ENCODE measurements around the gene ACIN1.
A peak's percentile ranks its signal among the peaks of the same experiment; 100 is the strongest.
"Not testable (repeated sequence)": the region's sequence is repeated elsewhere in the genome, so short reads cannot be mapped to it uniquely, and the experiment has no call there.

Gene ACIN1

GRCh38 chr14:23110579-23111365, 15.8 kb upstream of the ACIN1 start:
- DNase-seq = no peak
- intact Hi-C loops (cut with DNase I) = no loop called here

DNA sequence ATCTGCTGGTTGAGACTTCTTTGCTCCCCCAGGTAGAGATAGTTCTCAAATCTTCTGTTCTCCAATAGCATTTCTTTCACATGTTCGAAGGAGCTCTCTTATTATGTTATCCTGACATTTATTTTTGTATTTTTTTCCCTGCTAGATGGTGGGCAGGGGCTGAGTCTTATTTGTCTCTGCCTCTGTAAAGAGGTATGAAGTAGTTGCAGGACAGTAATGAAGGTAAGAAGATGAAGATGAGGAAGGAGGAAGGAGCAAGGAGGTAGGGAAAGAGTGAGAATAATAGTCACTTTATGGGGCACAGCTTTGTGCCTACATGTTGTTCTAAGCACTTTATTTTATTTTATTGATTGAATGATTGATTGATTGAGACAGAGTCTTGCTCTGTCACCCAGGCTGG, 14.8 kb upstream of the ACIN1 start:
- intact Hi-C loops (cut with DNase I) = no loop called here
- DNase-seq = no peak

DNA sequence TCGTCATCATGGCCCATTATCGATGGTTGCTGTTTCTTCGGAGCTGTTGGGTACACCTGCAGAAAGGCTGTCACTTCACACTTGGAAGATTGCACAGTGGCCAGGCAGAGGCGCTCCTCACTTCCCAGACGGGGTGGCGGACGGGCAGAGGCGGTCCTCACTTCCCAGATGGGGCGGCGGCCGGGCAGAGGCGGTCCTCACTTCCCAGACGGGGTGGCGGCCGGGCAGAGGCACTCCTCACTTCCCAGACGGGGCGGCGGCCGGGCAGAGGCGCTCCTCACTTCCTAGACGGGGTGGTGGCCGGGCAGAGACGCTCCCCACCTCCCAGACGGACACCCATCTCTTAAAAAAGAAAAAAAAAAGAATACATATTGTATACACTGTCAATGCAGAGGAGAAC, 13.2 kb upstream of the ACIN1 start:
- intact Hi-C loops (cut with DNase I) = not testable (repeated sequence)
- DNase-seq = peak in 1 of 10 donors; percentile 59

GRCh38 chr14:23107620-23108019, 12.7 kb upstream of the ACIN1 start:
- DNase-seq; intact Hi-C loops (cut with DNase I): not testable (repeated sequence)

- peak in 1 of 10 donors; percentile 35 for DNase-seq
- intact Hi-C loops (cut with DNase I) = no loop called here
Measured at GRCh38 chr14:23106747-23107045, 11.8 kb upstream of the ACIN1 start.

DNA sequence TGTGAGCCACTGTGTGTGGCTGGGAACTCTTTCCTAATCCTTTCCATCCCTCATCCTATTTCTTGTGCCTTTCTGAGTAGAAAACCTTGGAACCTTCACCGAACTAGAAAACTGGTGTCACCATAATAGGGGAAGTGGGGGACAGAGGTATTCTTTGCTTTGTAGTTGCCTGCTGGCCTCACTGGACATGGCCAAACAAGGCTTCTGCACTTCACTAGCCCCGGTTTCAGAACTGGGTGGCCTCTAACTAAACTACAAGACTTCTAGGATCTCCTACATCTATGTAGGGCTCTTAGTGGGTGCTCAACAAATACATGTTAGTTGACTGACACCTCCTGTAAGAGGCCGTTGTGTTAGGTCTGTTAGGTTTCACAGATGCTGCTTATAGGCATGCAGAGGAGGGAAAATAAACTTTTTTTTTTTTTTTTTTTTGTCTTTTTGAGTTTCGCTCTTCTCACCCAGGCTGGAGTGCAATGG, 10.4 kb upstream of the ACIN1 start:
- DNase-seq = no peak
- intact Hi-C loops (cut with DNase I) = no loop called here

GRCh38 chr14:23104591-23105347, 9.8 kb upstream of the ACIN1 start, which contains the start of gene CIROP:
CIROP (minus strand) TSS chr14:23104989; CDS start chr14:23104920, 69 bp downstream.
- DNase-seq = no peak
- intact Hi-C loops (cut with DNase I) = no loop called here

- DNase-seq = no peak
Measured at GRCh38 chr14:23104070-23104590, 9.2 kb upstream of the ACIN1 start.

DNA sequence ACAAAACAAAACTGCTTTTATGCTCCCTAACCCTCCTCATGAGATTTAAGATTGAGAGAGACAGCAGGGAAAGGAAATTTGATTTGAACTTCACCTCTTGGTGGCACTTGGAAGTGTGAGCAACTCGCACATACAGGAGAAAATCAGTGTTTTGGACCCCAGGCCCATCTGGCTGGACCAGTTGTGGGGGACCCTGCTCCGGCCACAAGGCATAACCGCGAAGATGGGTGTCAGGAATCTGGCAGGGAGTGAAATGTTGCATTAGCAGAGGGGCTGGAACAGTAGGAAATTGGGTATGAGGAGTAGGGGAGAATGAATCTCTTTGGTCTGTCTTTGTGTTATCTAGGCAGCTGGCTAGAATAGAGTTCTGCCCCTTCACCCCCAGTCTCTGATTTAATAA, 8.6 kb upstream of the ACIN1 start:
- intact Hi-C loops (cut with DNase I) = no loop called here
- no peak for DNase-seq

More at GRCh38 chr14:23104070-23104590, 9.2 kb upstream of the ACIN1 start:
- intact Hi-C loops (cut with DNase I) = no loop called here

GRCh38 chr14:23102801-23103200, 7.9 kb upstream of the ACIN1 start:
- intact Hi-C loops (cut with DNase I) = no loop called here
- peak in 3 of 10 donors; percentile 23 to 90 (median 59) for DNase-seq

DNA sequence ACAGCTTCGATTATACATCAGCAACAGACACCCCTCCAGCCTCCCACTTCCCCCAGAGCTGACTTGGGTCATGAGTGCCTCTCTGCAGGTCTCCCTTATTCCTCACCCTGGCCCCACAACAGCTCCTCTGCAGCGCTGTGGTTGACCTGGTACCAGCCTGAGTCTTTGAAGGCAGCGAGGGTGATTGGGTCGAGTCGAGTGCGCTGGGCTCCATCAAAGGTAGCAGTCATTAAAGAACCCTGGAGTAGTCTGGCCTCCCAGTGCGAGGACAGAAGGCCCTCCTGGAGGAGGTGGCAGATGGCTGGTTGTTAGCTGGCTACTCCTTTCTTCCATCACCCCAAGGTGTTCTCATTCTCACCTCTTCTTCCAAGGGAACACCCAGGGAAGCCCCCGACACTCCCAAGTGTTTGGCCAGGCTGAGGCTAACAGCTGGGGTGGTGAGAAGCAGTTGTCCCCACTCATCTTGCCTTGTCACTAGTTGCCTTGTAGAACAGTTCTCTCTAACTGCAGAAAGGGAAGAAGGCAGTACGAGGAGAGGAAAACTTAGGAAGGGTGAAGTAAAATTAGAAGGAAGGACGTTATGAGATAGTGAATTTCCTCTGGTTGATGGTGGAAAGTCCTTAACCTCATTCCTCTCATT, 7.2 kb upstream of the ACIN1 start:
- DNase-seq = no peak
- intact Hi-C loops (cut with DNase I) = no loop called here

- no peak for DNase-seq
- intact Hi-C loops (cut with DNase I) = no loop called here
Measured at GRCh38 chr14:23101213-23101970, 6.5 kb upstream of the ACIN1 start.

DNA sequence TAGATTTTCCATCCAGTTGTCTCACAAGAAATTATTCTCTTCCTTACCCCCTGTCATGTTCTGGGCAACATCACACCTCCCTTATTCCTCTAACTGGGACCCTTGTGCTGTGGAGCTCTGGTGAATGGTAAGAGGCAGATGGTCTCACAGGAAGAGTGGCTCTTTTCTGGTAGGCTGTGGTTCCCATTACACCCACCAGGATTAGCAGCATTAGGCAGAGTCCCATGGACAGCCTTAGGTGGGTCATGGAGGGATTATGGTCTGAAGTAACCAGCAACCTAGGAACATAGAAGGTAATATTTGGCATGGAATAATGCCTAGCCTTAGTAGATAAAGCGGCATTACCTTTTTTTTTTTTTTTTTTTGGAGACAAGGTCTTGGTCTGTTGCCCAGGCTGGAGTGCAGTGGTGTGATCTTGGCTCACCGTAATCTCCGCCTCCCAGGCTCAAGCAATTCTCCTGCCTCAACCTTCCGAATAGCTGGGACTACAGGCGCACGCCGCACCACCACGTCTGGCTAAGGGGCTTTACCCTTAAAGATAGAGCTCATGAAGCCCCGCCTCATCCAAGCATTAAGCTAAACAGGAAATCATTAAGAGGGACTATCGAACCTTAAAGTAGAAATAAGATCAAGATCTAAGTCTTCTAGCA, 4.4 kb upstream of the ACIN1 start:
- intact Hi-C loops (cut with DNase I) = no loop called here
- no peak for DNase-seq

GRCh38 chr14:23097786-23098185, 2.9 kb upstream of the ACIN1 start:
- no peak for DNase-seq
- intact Hi-C loops (cut with DNase I) = no loop called here

GRCh38 chr14:23095196-23096108, 516 bp upstream of the ACIN1 start, which contains the start of gene C14orf119:
C14orf119 (plus strand) TSS chr14:23095505; CDS start chr14:23097659, 2,154 bp downstream.
- peak; percentile 99 to 100 (median 99) for DNase-seq
- intact Hi-C loops (cut with DNase I) = no loop called here

DNA sequence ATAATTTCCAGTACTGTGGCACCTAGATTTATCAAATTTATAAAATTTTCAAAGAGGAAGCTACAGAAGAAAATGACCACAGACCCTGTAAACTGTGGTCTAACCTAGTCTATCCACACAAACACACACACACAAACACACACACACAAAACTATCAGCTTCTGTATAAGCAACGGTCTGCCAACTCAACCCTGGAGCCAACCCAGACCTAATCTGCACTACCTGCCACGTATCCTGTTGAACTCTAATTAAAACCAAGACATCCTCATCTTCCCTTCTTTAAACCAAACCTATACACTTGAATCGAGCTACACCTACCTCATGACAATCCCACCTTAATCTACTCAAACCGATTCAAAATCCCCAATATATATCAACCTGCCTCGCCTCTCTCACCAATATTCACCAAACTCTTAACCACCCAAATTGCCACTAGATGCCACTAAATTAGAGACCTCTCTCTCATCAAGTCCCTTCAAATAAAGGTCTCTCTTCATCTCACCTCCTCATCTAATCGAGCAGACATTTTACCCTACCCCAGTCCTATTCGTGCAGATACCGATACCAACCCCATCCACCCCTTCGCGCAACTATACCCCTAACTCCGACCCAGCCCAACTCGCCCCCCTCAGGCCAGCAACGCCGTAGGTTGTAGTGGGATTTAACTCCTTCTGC, 808 bp downstream of the ACIN1 start:
- DNase-seq = peak in 1 of 10 donors; percentile 87
- intact Hi-C loops (cut with DNase I) = no loop called here

DNA sequence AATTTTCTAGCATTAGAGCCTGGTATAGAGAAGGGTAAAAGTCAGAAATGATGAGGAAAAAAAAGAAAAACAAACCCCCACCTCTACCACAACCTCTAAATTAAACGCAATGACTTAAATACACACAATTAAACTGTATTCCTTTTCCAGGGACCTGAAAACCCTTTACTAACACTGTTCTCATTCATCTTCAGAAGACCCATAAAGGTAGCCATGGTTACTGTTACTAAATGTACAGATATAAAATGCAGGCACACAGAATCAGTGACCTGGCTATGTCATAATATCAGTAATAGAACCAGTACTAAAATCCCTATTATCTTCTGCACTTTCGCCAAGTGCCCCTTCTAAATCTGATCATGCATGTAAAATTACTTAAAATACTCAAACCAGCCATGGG, 1.4 kb downstream of the ACIN1 start:
- DNase-seq = no peak
- intact Hi-C loops (cut with DNase I) = no loop called here

- DNase-seq = no peak
- intact Hi-C loops (cut with DNase I) = no loop called here
Measured at GRCh38 chr14:23093104-23093503, 1.8 kb downstream of the ACIN1 start.
